Gastroesophageal sphincter (tissue), 4 donors: ENCODE data around the gene SDCBP2. TPM values are rescaled to one million over a fixed set of nuclear protein-coding genes. Genes with fewer than 3 reads are reported as not detected.

Experiments
- ATAC-seq: fragments of 150-250 bp; one replicate; pipeline ENCODE4 v1.9.1; 2016; ENCODE audit warnings: mild to moderate bottlenecking, moderate library complexity
- H3K27ac ChIP-seq, 4 donors: fragments of 200-600 bp; sonication (generic) in 3 of 4; 1 replicate in 3 of 4; 2 replicates in 1 of 4; pipeline ENCODE4 v1.5.1; 2016 to 2019
- H3K27me3 ChIP-seq: fragments of 200-600 bp; sonication (generic); one replicate; pipeline ENCODE4 v1.5.1; 2019
- H3K36me3 ChIP-seq, 2 donors: fragments of 200-600 bp; sonication (generic); one replicate each; pipeline ENCODE4 v1.5.1; 2019; ENCODE audit warnings: control low read depth in 1 of 2
- H3K4me1 ChIP-seq, 3 donors: fragments of 200-600 bp; sonication (generic); 1 replicate in 2 of 3; 2 replicates in 1 of 3; pipeline ENCODE4 v1.5.1; 2016 to 2019; ENCODE audit warnings: control low read depth in 2 of 3
- H3K4me3 ChIP-seq, 2 donors: fragments of 200-600 bp; sonication (generic); one replicate each; pipeline ENCODE4 v1.5.1; 2019; ENCODE audit warnings: mild to moderate bottlenecking in 1 of 2, moderate library complexity in 1 of 2
- H3K9me3 ChIP-seq, 3 donors: fragments of 200-600 bp; sonication (generic); one replicate each; pipeline ENCODE4 v1.5.1; 2017 to 2019; ENCODE audit warnings: control low read depth in 2 of 3
- EP300 ChIP-seq: sonication (generic); formaldehyde crosslinking; IDR thresholded peaks from one replicate; pipeline ENCODE4 v1.6.1; 2017; ENCODE audit warnings: antibody characterized with exemption, mild to moderate bottlenecking
- POLR2A ChIP-seq, 2 donors: fragments of 450-650 bp; IDR thresholded peaks; one replicate each; pipeline ENCODE4 v1.6.1; 2017; ENCODE audit warnings: antibody characterized with exemption in 2 of 2, mild to moderate bottlenecking in 2 of 2, moderate library complexity in 1 of 2
- POLR2AphosphoS5 ChIP-seq: sonication (generic); formaldehyde crosslinking; IDR thresholded peaks from one replicate; pipeline ENCODE4 v1.6.1; 2017; ENCODE audit warnings: antibody characterized with exemption
- WGBS, 2 donors: methylation state at CpG; one replicate each; pipeline ENCODE4 v1.1.5; 2018; ENCODE audit warnings: low coverage in 1 of 2; 5-methylcytosine and 5-hydroxymethylcytosine counted together
- total RNA-seq, 4 donors: library from RNA; depleted of rRNA; stranded (reverse); fragments of >200 nt; gene quantifications; one replicate each; pipeline ENCODE4 v1.1.0, GENCODE V29; 2016
- TF ChIP-seq, protein P1 (sequence below), 4 experiments: fragments of 200-600 bp in 2 of 4; fragments of 450-650 bp in 2 of 4; sonication (generic) in 1 of 4; IDR thresholded peaks; one replicate each; pipeline ENCODE4 v1.5.1; 2017 to 2019; ENCODE audit warnings: antibody characterized with exemption in 4 of 4, mild to moderate bottlenecking in 2 of 4, moderate library complexity in 2 of 4

SDCBP2 gene
- total RNA-seq, 4 donors from 2014 or later = 1.6 to 17.5 (median 3.5) TPM

DNA sequence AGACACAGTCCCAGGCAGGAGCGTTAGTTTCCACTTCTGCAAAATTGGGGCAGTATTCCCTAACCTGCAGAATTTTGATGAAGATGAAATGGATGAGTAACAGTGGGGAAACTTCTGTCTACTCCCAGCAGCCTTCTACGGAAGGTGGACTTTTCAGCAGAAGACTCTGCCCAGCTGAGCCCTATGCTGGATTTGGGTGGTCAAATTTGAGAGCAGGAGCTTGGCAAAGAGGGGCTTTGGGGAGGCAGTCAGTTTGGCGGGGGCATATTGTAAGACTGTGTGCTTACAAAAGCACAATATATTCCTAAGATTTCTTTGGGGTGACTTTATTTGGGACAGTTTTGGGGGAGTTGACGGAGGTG is 5.4 kb upstream of the SDCBP2 start:
- no peak overlapping the region for H3K4me3 ChIP-seq
- peaks cover 0 to 29% of the 10 kb centered on the region in 2 donors for H3K36me3 ChIP-seq
- H3K27ac ChIP-seq = no peak overlapping the region
- TF ChIP-seq POLR2AphosphoS5 = no peak
- TF ChIP-seq, protein P1, sequence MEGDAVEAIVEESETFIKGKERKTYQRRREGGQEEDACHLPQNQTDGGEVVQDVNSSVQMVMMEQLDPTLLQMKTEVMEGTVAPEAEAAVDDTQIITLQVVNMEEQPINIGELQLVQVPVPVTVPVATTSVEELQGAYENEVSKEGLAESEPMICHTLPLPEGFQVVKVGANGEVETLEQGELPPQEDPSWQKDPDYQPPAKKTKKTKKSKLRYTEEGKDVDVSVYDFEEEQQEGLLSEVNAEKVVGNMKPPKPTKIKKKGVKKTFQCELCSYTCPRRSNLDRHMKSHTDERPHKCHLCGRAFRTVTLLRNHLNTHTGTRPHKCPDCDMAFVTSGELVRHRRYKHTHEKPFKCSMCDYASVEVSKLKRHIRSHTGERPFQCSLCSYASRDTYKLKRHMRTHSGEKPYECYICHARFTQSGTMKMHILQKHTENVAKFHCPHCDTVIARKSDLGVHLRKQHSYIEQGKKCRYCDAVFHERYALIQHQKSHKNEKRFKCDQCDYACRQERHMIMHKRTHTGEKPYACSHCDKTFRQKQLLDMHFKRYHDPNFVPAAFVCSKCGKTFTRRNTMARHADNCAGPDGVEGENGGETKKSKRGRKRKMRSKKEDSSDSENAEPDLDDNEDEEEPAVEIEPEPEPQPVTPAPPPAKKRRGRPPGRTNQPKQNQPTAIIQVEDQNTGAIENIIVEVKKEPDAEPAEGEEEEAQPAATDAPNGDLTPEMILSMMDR (IDR thresholded peaks at IDR 0.05) = no peak
- no peak for TF ChIP-seq POLR2A (IDR thresholded peaks at IDR 0.05)
- TF ChIP-seq EP300 = no peak
- 29 to 93% methylated on average over 1 to 3 of the region's 4 CpGs for WGBS, 2 donors
- H3K27me3 ChIP-seq = no peaks in the 10 kb centered on the region
- H3K4me1 ChIP-seq = peaks cover 0 to 44% (median 20%) of the 10 kb centered on the region in 3 donors
- no peaks in the 10 kb centered on the region for H3K9me3 ChIP-seq
- ATAC-seq = no peak

DNA sequence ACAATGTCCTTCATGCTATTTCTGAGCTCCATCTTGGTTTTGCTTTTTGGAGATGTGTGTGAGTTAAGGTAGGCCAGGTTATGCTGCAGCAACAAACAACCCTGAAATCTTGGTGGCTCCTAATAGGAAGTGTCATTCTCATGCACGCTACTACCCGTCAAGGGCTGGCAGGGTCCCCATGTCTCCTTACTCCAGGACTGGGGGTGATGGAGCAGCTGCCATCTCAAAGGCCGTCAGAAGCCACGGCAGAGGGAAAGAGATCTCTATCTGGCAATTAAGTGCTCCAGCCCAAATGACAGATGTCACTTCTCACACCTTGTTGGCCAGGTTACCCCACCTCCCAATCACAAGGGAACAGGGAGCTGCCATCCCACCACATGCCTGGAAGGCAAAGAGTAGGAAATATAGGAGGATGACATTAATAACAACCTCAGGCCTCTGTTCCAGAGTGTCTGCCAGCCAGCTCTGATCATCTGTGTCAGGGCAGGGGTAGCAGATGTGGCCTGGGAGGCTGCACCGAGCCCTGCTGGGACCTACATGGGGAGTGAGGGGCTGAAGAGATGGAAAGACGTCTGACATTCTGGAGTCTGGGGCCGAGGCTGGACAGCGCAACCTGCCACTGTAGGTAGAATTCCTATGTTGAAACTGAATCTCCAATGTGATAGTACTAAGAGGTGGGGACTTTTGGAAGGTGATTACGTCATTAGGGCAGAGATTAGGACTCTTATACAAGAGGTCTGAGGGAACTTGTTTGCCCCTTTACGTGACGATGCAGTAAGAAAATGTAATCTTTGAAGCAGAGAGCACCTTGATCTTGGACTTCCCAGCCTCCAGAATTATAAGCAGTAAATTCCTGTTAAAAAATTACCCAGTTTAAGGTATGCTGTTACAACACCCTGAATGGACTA is 4.8 kb upstream of the SDCBP2 start:
- Histone ChIP-seq H3K4me3 (no peak overlapping the region), H3K9me3 (no peaks in the 10 kb centered on the region), H3K27me3 (no peaks in the 10 kb centered on the region), H3K4me1 (peaks cover 0 to 47% (median 26%) of the 10 kb centered on the region in 3 donors), H3K36me3 (peaks cover 0 to 35% of the 10 kb centered on the region in 2 donors), H3K27ac (peak overlapping the region in 1 of 4 donors; percentile 31)
- no peak for ATAC-seq
- WGBS, 2 donors = 82 to 86% methylated on average over 6 of the region's 11 CpGs
- TF ChIP-seq POLR2A (IDR thresholded peaks at IDR 0.05) = no peak

DNA sequence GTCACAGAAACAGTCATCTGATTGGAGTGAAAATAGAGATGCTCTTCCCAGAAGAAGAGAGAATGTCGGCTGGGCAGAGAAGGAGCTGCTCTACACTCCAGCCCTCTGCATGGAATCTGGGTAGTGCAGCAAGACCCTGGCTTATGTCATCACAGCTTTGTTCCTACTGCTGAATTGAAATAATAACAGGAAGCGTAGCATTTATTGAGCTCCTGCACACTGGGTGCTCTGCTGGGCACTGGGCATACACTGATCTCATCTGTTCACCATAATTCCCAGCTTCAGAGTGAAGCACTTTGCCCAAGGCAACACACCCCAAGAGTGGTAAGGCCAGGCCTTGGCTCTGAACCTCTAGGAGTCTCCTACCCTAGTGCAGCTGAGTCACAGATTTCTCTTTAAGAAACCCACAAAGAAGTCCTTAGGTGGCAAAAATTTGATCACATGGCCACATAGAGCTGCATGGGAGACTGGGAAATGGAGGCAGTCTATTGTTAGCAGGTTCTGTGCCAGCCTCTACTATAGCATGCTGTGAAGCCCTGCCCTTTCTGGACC is 3.9 kb upstream of the SDCBP2 start:
- Histone ChIP-seq H3K9me3 (no peaks in the 10 kb centered on the region), H3K36me3 (peaks cover 0 to 35% of the 10 kb centered on the region in 2 donors), H3K4me3 (no peak overlapping the region), H3K27me3 (no peaks in the 10 kb centered on the region), H3K4me1 (peaks cover 0 to 49% (median 27%) of the 10 kb centered on the region in 3 donors), H3K27ac (peak overlapping the region in 1 of 4 donors; percentile 10)
- no peak for TF ChIP-seq POLR2A (IDR thresholded peaks at IDR 0.05)
- no peak for TF ChIP-seq EP300
- TF ChIP-seq, protein P1 (IDR thresholded peaks at IDR 0.05) = no peak
- no peak for TF ChIP-seq POLR2AphosphoS5
- ATAC-seq = peak; percentile 23
- WGBS, 2 donors = 88 to 93% methylated on average over 2 of the region's 2 CpGs

DNA sequence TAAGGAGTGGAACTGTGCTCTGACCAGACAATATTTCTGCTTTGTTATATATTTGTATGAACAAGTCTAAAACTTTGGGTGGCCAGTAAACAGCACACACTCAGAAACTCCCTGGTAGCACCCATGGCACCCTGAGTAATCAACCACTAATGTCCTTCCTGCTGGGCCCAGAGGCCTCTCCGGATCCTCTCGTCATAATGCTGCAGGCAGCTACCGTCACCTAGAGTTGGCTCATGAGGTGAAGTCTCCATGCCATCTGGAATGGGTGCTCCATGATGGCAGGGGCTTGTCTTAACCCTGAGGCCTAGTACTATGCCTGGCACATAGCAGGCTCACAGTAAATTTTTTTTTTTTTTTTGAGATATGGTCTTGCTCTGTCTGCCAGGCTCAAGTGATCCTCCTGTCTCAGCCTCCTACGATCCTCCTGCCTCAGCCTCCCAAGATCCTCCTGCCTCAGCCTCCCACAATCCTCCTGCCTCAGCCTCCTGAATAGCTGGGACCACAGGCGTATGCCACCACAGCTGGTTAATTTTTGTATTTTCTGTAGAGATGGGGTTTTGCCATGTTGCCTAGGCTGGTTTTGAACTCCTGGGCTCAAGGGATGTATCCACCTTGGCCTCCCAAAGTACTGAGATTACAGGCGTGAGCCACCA is 3.0 kb upstream of the SDCBP2 start:
- H3K4me3 ChIP-seq = no peak overlapping the region

DNA sequence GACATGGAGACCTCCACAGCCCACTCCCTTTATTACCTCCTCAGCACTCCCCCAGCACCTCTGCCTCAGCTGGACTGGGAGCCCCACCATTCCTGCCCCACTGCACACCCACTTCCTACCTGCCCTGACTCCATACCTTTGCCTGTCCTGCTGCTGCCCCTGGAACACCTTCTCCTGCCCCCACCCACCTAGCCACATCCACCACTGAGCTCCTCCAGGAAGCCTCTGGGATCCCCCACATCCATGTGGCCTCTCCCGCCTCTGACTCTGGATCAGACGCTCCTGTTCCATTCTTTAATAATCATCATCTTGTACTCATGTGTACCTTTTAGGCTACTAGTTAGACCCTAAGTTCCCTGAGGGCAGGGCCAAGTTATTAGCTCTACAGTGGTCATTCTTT is 2.2 kb upstream of the SDCBP2 start:
- 80 to 100% methylated on average over 2 of the region's 2 CpGs for WGBS, 2 donors
- H3K27ac ChIP-seq = peak overlapping the region in 3 of 4 donors; percentile 76 to 95 (median 88)
- no peaks in the 10 kb centered on the region for H3K27me3 ChIP-seq
- peaks cover 0 to 35% of the 10 kb centered on the region in 2 donors for H3K36me3 ChIP-seq
- no peaks in the 10 kb centered on the region for H3K9me3 ChIP-seq
- TF ChIP-seq POLR2A (IDR thresholded peaks at IDR 0.05) (no peak), EP300 (no peak), POLR2AphosphoS5 (no peak)
- TF ChIP-seq, protein P1 (IDR thresholded peaks at IDR 0.05) = no peak
- no peak for ATAC-seq
- H3K4me3 ChIP-seq = no peak overlapping the region
- H3K4me1 ChIP-seq = peaks cover 3 to 49% (median 35%) of the 10 kb centered on the region in 3 donors

More for the DNA sequence above, 3.0 kb upstream of the SDCBP2 start:
- Histone ChIP-seq H3K27ac (peak overlapping the region in 1 of 4 donors; percentile 95), H3K36me3 (peaks cover 0 to 35% of the 10 kb centered on the region in 2 donors), H3K4me1 (peaks cover 0 to 49% (median 29%) of the 10 kb centered on the region in 3 donors), H3K9me3 (no peaks in the 10 kb centered on the region), H3K27me3 (no peaks in the 10 kb centered on the region)
- WGBS, 2 donors = 92 to 94% methylated on average over 2 of the region's 6 CpGs
- no peak for ATAC-seq
- TF ChIP-seq POLR2AphosphoS5 (no peak), EP300 (no peak), POLR2A (IDR thresholded peaks at IDR 0.05) (no peak)
- TF ChIP-seq, protein P1 (IDR thresholded peaks at IDR 0.05) = no peak
